Naive thymus-derived CD4-positive, alpha-beta T cell (primary cell): ENCODE results near the gene PFKL. TPM values are rescaled to one million over a fixed set of nuclear protein-coding genes. Genes with fewer than 3 reads are reported as not detected.
"Not testable (repeated sequence)": the region's sequence is repeated elsewhere in the genome, so short reads cannot be mapped to it uniquely, and the experiment has no call there.

Experiments
- ATAC-seq: fragments of 150-1000 bp; cut with Tn5 transposase; 2 replicates; pipeline ENCODE4 v1.10.0; 2021; ENCODE audit warnings: mild to moderate bottlenecking, moderate library complexity
- CTCF ChIA-PET: fragments of 350-600 bp; sonication (Branson Sonifier 250); formaldehyde crosslinking; loops from one replicate; lab custom pipeline; 2021; ENCODE audit warnings: antibody characterized with exemption; lab: Charles Lee
- POLR2A ChIA-PET: fragments of 350-600 bp; sonication (Branson Sonifier 250); formaldehyde crosslinking; loops from one replicate; lab custom pipeline; 2021; ENCODE audit warnings: antibody characterized with exemption, inconsistent platforms; lab: Charles Lee
- DNase-seq, 9 donors: peaks; one replicate each; pipeline versions ENCODE4 v3.0.0 to v3.0.0-alpha.2; 2020 to 2022; ENCODE audit warnings: mixed read lengths in 1 of 9
- H3K27ac ChIP-seq: one replicate; pipeline ENCODE4 v1.7.0; 2013; ENCODE audit warnings: mild to moderate bottlenecking, low read depth, low read length, moderate library complexity
- H3K27me3 ChIP-seq, 2 donors: one replicate each; pipeline ENCODE4 v1.7.0; 2013; ENCODE audit warnings: low read length in 2 of 2, mild to moderate bottlenecking in 2 of 2, moderate library complexity in 2 of 2; ENCODE audit not compliant: control insufficient read depth in 2 of 2, insufficient read depth in 2 of 2
- H3K36me3 ChIP-seq, 3 experiments: 1 replicate in 2 of 3; 2 replicates in 1 of 3; pipeline ENCODE4 v1.7.0; 2013; ENCODE audit warnings: low read length in 3 of 3, mild to moderate bottlenecking in 3 of 3, moderate library complexity in 1 of 3; ENCODE audit not compliant: insufficient read depth in 3 of 3, control insufficient read depth in 2 of 3
- H3K4me1 ChIP-seq, 2 donors: one replicate each; pipeline ENCODE4 v1.7.0; 2013; ENCODE audit warnings: low read length in 2 of 2, mild to moderate bottlenecking in 2 of 2, moderate library complexity in 1 of 2; ENCODE audit not compliant: control insufficient read depth in 2 of 2, insufficient read depth in 2 of 2
- H3K4me3 ChIP-seq: 2 replicates; pipeline ENCODE4 v1.7.0; 2013; ENCODE audit warnings: mild to moderate bottlenecking, low read length
- H3K9me3 ChIP-seq, 3 experiments: 1 replicate in 2 of 3; 2 replicates in 1 of 3; pipeline ENCODE4 v1.7.0; 2013; ENCODE audit warnings: low read length in 3 of 3; ENCODE audit not compliant: control insufficient read depth in 2 of 3
- H3K27ac Mint-ChIP-seq, 9 donors: one replicate each; pipeline ENCODE4 v1.8.0; 2020 to 2022; ENCODE audit warnings: mixed read lengths in 9 of 9, mild to moderate bottlenecking in 8 of 9, moderate library complexity in 5 of 9, inconsistent platforms in 2 of 9
- H3K27me3 Mint-ChIP-seq, 5 donors: one replicate each; pipeline ENCODE4 v1.8.0; 2021 to 2022; ENCODE audit warnings: mixed read lengths in 5 of 5, mild to moderate bottlenecking in 1 of 5
- H3K36me3 Mint-ChIP-seq, 5 donors: one replicate each; pipeline ENCODE4 v1.8.0; 2020 to 2022; ENCODE audit warnings: mixed read lengths in 5 of 5, mild to moderate bottlenecking in 3 of 5, inconsistent platforms in 1 of 5
- H3K4me1 Mint-ChIP-seq, 7 donors: one replicate each; pipeline ENCODE4 v1.8.0; 2020 to 2022; ENCODE audit warnings: mixed read lengths in 7 of 7, mild to moderate bottlenecking in 3 of 7, inconsistent platforms in 1 of 7
- H3K4me3 Mint-ChIP-seq, 10 donors: one replicate each; pipeline ENCODE4 v1.8.0; 2020 to 2022; ENCODE audit warnings: mild to moderate bottlenecking in 10 of 10, mixed read lengths in 10 of 10, moderate library complexity in 6 of 10, inconsistent platforms in 2 of 10
- H3K9me3 Mint-ChIP-seq, 11 donors: one replicate each; pipeline ENCODE4 v1.8.0; 2020 to 2022; ENCODE audit warnings: mixed read lengths in 11 of 11, mild to moderate bottlenecking in 4 of 11, inconsistent platforms in 1 of 11, moderate library complexity in 1 of 11
- intact Hi-C, 2 donors: fragments of 100-400 bp; cut with micrococcal nuclease; formaldehyde crosslinking; loops; one replicate each; pipeline ENCODE4 v1.15.1; 2023
- polyA plus RNA-seq, 2 donors: library from polyadenylated mRNA; unstranded; fragments of 300-500 nt; fragmentation: Illumina TruSeq; gene quantifications; one replicate each; pipeline ENCODE4 v1.2.3, GENCODE V29; 2021
- total RNA-seq, 6 experiments: library from RNA in 5 of 6; stranded (reverse) in 5 of 6; gene quantifications; 1 replicate in 5 of 6; 2 replicates in 1 of 6; pipeline ENCODE4 v1.2.3 and lab custom pipeline; 2021 to 2026

The PFKL gene
- total and polyA plus RNA-seq, 7 experiments from 2014 or later: 75.0 to 196 (median 109) TPM

DNA sequence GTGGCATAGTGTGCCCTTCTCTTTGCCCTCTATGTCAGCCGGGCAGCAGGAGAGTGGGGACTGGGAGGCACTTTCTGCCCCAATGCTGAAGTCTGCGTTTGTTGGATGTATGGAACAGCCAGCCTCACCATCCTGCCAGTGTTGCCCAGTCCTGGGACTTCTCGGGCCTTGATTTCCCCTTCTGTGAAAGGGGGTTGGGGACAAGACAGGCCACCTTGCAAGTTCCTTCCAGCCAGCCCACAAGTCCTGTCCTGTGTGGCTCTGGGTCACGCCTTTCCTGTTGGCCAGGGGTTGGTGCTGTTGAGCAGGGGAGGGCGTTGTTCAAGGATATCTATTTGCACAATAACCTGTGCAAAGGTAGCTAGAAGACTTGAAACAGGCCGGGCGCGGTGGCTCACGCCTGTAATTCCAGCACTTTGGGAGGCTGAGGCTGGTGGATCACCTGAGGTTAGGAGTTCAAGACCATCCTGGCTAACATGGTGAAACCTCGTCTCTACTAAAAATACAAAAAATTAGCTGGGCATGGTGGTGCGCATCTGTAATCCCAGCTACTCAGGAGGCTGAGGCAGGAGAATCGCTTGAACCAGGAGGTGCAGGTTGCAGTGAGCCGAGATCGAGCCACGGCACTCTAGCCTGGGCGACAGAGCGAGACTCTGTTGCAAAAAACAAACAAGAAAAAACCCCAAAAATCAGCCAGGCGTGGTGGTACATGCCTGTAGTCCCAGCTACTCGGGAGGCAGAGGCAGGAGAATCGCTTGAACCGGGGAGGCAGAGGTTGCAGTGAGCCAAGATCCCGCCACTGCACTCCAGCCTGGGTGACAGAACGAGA is 2.9 kb downstream of the PFKL start:
- H3K36me3 Mint-ChIP-seq, H3K27me3 Mint-ChIP-seq, H3K4me3 ChIP-seq, DNase-seq, H3K9me3 Mint-ChIP-seq, ATAC-seq, H3K9me3 ChIP-seq, H3K27me3 ChIP-seq: not testable (repeated sequence)
- CTCF ChIA-PET: interaction anchor here (0.6 to 0.7 kb wide), 2 partner anchors 229 to 432 kb away, joined by 3 read pairs; no protein-coding TSS in a partner anchor
- H3K27ac Mint-ChIP-seq: peak overlapping the region; percentile 39 to 86 (median 73)
- intact Hi-C loops: loop anchor here in 1 of 2 donors (5.0 kb wide), 1 partner anchor 155 kb away; the partner anchor contains the start of gene LRRC3
- POLR2A ChIA-PET: interaction anchor here (0.6 to 3.5 kb wide), 3 partner anchors 37 to 498 kb away, joined by 3 to 14 read pairs (median 3); partner anchors contain the start of gene CFAP410
- peak overlapping the region; percentile 70 to 88 (median 80) for H3K4me3 Mint-ChIP-seq
- peaks cover 37 to 66% (median 46%) of the 10 kb centered on the region in 7 donors for H3K4me1 Mint-ChIP-seq
- Histone ChIP-seq H3K27ac (peak overlapping the region; percentile 47), H3K36me3 (peaks cover 0 to 27% (median 0%) of the 10 kb centered on the region in 3 experiments), H3K4me1 (peaks cover 26 to 48% of the 10 kb centered on the region in 2 donors)

- intact Hi-C loops: loop anchor here in 1 of 2 donors (5.0 kb wide), 1 partner anchor 154 kb away; the partner anchor contains the start of gene LRRC3
- POLR2A ChIA-PET: interaction anchor here (0.6 to 3.5 kb wide), 3 partner anchors 36 to 73 kb away, joined by 3 to 14 read pairs (median 3); partner anchors contain the start of gene CFAP410
- H3K9me3 Mint-ChIP-seq: peaks cover 0 to 2% (median 0%) of the 10 kb centered on the region in 11 donors
- peaks cover 0 to 11% (median 0%) of the 10 kb centered on the region in 5 donors for H3K36me3 Mint-ChIP-seq
- H3K27ac ChIP-seq: peak overlapping the region; percentile 39
- no peak overlapping the region for H3K4me3 ChIP-seq
- CTCF ChIA-PET: interaction anchor here (0.7 kb wide), 1 partner anchor 432 kb away, joined by 3 read pairs; no protein-coding TSS in a partner anchor
- no peaks in the 10 kb centered on the region for H3K9me3 ChIP-seq
- peak overlapping the region; percentile 69 to 88 (median 80) for H3K4me3 Mint-ChIP-seq
- peaks cover 0 to 32% (median 0%) of the 10 kb centered on the region in 3 experiments for H3K36me3 ChIP-seq
- no peaks in the 10 kb centered on the region for H3K27me3 ChIP-seq
- H3K4me1 Mint-ChIP-seq: peaks cover 30 to 61% (median 44%) of the 10 kb centered on the region in 7 donors
- no peak for ATAC-seq
- no peaks in the 10 kb centered on the region for H3K27me3 Mint-ChIP-seq
- H3K4me1 ChIP-seq: peaks cover 22 to 42% of the 10 kb centered on the region in 2 donors
- peak overlapping the region; percentile 40 to 91 (median 85) for H3K27ac Mint-ChIP-seq
- DNase-seq: no peak
Measured at GRCh38 chr21:44303490-44303981, 3.7 kb downstream of the PFKL start.

- no peaks in the 10 kb centered on the region for H3K27me3 Mint-ChIP-seq
- no peaks in the 10 kb centered on the region for H3K27me3 ChIP-seq
- H3K4me3 ChIP-seq: no peak overlapping the region
- CTCF ChIA-PET: interaction anchor here (0.7 to 0.9 kb wide), 3 partner anchors 17 to 433 kb away, joined by 3 to 4 read pairs (median 3); no protein-coding TSS in a partner anchor
- peak overlapping the region in 4 of 10 donors; percentile 80 to 88 (median 84) for H3K4me3 Mint-ChIP-seq
- POLR2A ChIA-PET: interaction anchor here (0.6 to 3.5 kb wide), 2 partner anchors 35 to 73 kb away, joined by 3 to 14 read pairs; partner anchors contain the start of gene CFAP410
- intact Hi-C loops: loop anchor here in 1 of 2 donors (5.0 kb wide), 1 partner anchor 153 kb away; the partner anchor contains the start of gene LRRC3
- DNase-seq (no peak), ATAC-seq (no peak)
- peaks cover 27 to 56% (median 41%) of the 10 kb centered on the region in 7 donors for H3K4me1 Mint-ChIP-seq
- H3K36me3 Mint-ChIP-seq: peaks cover 0 to 11% (median 0%) of the 10 kb centered on the region in 5 donors
- no peaks in the 10 kb centered on the region for H3K9me3 ChIP-seq
- H3K4me1 ChIP-seq: peaks cover 19 to 40% of the 10 kb centered on the region in 2 donors
- H3K27ac ChIP-seq: peak overlapping the region; percentile 39
- peaks cover 0 to 2% (median 0%) of the 10 kb centered on the region in 11 donors for H3K9me3 Mint-ChIP-seq
- H3K27ac Mint-ChIP-seq: peak overlapping the region in 3 of 9 donors; percentile 40 to 86 (median 86)
- peaks cover 0 to 34% (median 0%) of the 10 kb centered on the region in 3 experiments for H3K36me3 ChIP-seq
Measured at GRCh38 chr21:44304011-44304616, 4.3 kb downstream of the PFKL start.

DNA sequence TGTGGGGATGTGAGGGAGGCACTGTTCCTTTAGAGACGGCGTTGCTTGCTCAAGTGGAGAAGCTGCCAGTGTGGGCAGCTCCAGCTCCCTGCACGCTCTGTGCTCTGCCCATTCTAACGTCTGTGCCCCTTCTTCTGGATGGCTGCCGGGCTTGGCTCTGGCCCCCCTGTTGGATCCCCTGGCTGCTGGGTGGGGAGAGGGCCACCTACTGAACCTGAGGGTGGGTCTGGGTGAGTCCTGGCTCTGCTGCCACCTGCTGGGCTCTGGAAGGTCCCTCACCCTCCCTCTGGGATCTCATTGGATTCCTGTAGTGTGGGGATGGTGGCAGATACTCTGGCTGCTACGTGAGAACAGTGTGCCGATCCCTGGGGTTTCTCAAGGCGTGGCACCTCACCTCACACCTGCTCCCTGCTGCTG is 5.0 kb downstream of the PFKL start:
- Histone ChIP-seq H3K4me1 (peaks cover 16 to 36% of the 10 kb centered on the region in 2 donors), H3K27ac (no peak overlapping the region), H3K4me3 (no peak overlapping the region), H3K27me3 (no peaks in the 10 kb centered on the region), H3K9me3 (no peaks in the 10 kb centered on the region), H3K36me3 (peaks cover 0 to 41% (median 0%) of the 10 kb centered on the region in 3 experiments)
- ATAC-seq (peak; percentile 62), DNase-seq (peak in 6 of 9 donors; percentile 34 to 55 (median 48))
- peak overlapping the region in 7 of 10 donors; percentile 29 to 70 (median 57) for H3K4me3 Mint-ChIP-seq
- peaks cover 0 to 2% (median 0%) of the 10 kb centered on the region in 11 donors for H3K9me3 Mint-ChIP-seq
- CTCF ChIA-PET: interaction anchor here (0.6 to 0.9 kb wide), 4 partner anchors 18 to 493 kb away, joined by 3 to 4 read pairs (median 3); no protein-coding TSS in a partner anchor
- peaks cover 27 to 52% (median 38%) of the 10 kb centered on the region in 7 donors for H3K4me1 Mint-ChIP-seq
- H3K27me3 Mint-ChIP-seq: no peaks in the 10 kb centered on the region
- intact Hi-C loops: loop anchor here in 1 of 2 donors (5.0 kb wide), 1 partner anchor 152 kb away; the partner anchor contains the start of gene LRRC3
- POLR2A ChIA-PET: no interaction called here
- H3K27ac Mint-ChIP-seq: peak overlapping the region in 8 of 9 donors; percentile 27 to 87 (median 74)
- H3K36me3 Mint-ChIP-seq: peaks cover 0 to 11% (median 0%) of the 10 kb centered on the region in 5 donors

- Histone ChIP-seq H3K36me3 (peaks cover 0 to 50% (median 0%) of the 10 kb centered on the region in 3 experiments), H3K4me1 (peaks cover 16 to 36% of the 10 kb centered on the region in 2 donors), H3K27me3 (no peaks in the 10 kb centered on the region), H3K27ac (no peak overlapping the region), H3K9me3 (no peaks in the 10 kb centered on the region), H3K4me3 (no peak overlapping the region)
- Mint-ChIP-seq H3K9me3 (peaks cover 0 to 2% (median 0%) of the 10 kb centered on the region in 11 donors), H3K4me3 (no peak overlapping the region), H3K27me3 (no peaks in the 10 kb centered on the region), H3K4me1 (peaks cover 27 to 51% (median 38%) of the 10 kb centered on the region in 7 donors), H3K27ac (no peak overlapping the region), H3K36me3 (peaks cover 0 to 11% (median 0%) of the 10 kb centered on the region in 5 donors)
- no peak for DNase-seq
- ATAC-seq: no peak
- CTCF ChIA-PET: no interaction called here
- POLR2A ChIA-PET: no interaction called here
- intact Hi-C loops: no loop called here
Measured at GRCh38 chr21:44305691-44306090, 5.8 kb downstream of the PFKL start.
